HS-27A (cell line): ENCODE measurements around the gene SH3BP2.

ENCODE experiments used
- DNase-seq: peaks from one replicate; pipeline ENCODE4 v3.0.0-alpha.2; 2012; ENCODE audit warnings: low read depth, missing footprints

SH3BP2 gene

GRCh38 chr4:2792711-2793585, at the start of gene SH3BP2:
SH3BP2 (plus strand) TSS chr4:2793085; CDS start chr4:2820618, 27,533 bp downstream.
- DNase-seq, result no peak

GRCh38 chr4:2743518-2744445, 49.1 kb upstream of the SH3BP2 start:
- no peak for DNase-seq

- no peak for DNase-seq
These were observed 48.2 kb upstream of the SH3BP2 start for GRCh38 chr4:2744576-2745270.

- no peak for DNase-seq
These were observed 47.4 kb upstream of the SH3BP2 start for GRCh38 chr4:2745516-2745915.

- no peak for DNase-seq
These were observed 46.7 kb upstream of the SH3BP2 start for GRCh38 chr4:2745981-2746806.

- DNase-seq, result no peak
These were observed 45.8 kb upstream of the SH3BP2 start for GRCh38 chr4:2746891-2747695.

GRCh38 chr4:2750719-2751605, 41.9 kb upstream of the SH3BP2 start:
- DNase-seq, result no peak

GRCh38 chr4:2753436-2753835, 39.4 kb upstream of the SH3BP2 start:
- DNase-seq, result no peak

- no peak for DNase-seq
These were observed 37.8 kb upstream of the SH3BP2 start for GRCh38 chr4:2754848-2755819.

- DNase-seq, result no peak
These were observed 36.8 kb upstream of the SH3BP2 start, which contains the start of gene TNIP2 for GRCh38 chr4:2755821-2756690. TNIP2 (minus strand) TSS chr4:2756336; CDS start chr4:2756289, 47 bp downstream.

GRCh38 chr4:2756691-2757350, 36.1 kb upstream of the SH3BP2 start:
- DNase-seq, result no peak

- no peak for DNase-seq
These were observed 35.5 kb upstream of the SH3BP2 start for GRCh38 chr4:2757426-2757825.

- DNase-seq, result no peak
These were observed 31.6 kb upstream of the SH3BP2 start for GRCh38 chr4:2761035-2761923.

GRCh38 chr4:2762048-2762447, 30.8 kb upstream of the SH3BP2 start:
- no peak for DNase-seq
